Activated T-helper 9 cell treated with anti-CD3 and anti-CD28 coated beads, Interleukin-2, amount 50 U/mL, for 16 hours (primary cell): ENCODE results near the gene NBEA.

ENCODE experiments used
- DNase-seq: peaks from one replicate; pipeline ENCODE4 v3.0.0-alpha.2; 2020; ENCODE audit warnings: low read depth

Gene NBEA

GRCh38 chr13:35711909-35712308, 769.8 kb downstream of the NBEA start:
- no peak for DNase-seq

GRCh38 chr13:35712907-35713761, 771.1 kb downstream of the NBEA start:
- DNase-seq = no peak

GRCh38 chr13:35714121-35714520, 772.1 kb downstream of the NBEA start:
- no peak for DNase-seq

- DNase-seq = no peak
Observed at GRCh38 chr13:35714588-35715377, 772.7 kb downstream of the NBEA start.

DNA sequence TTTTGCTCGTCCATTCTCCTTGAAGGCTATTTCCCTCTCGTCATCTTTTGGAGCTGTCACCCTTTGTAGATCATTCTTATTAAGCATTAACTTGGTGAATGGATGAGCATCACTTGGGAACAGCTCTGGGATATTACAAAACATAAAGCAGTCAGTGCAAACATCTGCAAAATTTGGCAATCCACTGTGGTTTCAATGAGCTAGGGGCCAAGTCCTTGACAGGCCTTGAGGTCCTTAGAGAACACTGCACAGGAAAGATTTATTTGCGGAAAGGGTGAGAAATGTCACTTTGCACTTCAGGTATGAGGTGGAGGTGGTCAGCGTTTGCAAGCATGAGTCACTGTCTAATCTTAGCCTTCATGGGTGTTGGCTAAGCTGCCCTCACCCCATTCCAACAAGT, 774.1 kb downstream of the NBEA start:
- no peak for DNase-seq

DNA sequence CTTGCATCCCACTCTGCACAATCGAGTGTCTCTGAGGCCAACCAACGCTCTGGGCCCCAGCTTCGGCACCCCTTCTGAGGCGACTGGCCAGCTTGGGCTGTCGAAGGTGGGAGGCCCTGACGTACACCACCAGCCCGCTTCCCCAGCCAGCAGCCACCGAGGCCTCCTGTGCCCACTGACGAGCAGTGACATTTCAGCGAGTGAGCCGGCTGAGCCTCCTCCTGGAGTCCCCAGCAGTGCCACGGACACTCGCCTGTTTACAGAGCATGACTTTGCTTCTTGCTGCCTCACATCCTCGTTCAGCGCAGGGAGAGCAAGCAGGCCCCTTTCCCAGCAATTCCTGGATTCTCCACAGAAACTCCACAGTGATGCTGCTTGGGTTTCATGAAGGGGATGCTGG, 774.7 kb downstream of the NBEA start:
- no peak for DNase-seq

DNA sequence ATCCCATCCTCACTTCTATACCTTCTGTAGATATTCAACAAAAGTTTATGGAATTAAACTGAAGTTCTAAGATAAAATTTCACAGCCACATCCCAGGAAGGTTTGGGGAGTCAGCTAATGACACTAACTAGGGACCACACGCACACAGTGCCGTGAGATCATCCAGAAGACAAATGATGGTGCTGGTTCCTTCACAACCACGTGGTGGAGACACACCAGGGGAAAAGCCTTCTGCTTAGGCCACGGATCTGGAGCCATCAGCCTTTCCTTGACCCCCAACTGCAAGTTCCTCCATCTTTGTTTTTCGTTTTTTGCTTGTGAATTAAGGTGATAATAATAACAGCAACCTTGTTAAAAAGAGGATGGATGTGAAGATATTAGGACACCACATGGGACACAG, 776.0 kb downstream of the NBEA start:
- DNase-seq = no peak

DNA sequence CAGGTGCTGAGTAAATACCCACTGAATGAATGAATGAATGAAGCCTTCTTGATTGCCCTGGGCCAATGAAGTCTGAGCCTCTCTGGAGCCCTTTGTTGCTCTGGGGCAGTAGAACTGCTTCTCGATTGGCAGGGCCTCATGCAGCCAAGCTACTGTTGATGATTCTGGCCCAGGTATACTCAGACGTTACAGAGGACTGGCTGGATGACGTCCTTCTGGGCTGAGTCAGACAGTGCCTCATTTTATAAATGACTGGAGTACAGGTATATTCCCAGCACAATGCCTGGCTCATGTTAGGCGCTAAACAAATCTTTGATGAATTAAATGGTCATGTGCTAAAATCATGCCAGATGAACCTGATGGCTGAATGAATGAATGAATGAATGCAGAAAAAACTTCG, 778.2 kb downstream of the NBEA start:
- no peak for DNase-seq

DNA sequence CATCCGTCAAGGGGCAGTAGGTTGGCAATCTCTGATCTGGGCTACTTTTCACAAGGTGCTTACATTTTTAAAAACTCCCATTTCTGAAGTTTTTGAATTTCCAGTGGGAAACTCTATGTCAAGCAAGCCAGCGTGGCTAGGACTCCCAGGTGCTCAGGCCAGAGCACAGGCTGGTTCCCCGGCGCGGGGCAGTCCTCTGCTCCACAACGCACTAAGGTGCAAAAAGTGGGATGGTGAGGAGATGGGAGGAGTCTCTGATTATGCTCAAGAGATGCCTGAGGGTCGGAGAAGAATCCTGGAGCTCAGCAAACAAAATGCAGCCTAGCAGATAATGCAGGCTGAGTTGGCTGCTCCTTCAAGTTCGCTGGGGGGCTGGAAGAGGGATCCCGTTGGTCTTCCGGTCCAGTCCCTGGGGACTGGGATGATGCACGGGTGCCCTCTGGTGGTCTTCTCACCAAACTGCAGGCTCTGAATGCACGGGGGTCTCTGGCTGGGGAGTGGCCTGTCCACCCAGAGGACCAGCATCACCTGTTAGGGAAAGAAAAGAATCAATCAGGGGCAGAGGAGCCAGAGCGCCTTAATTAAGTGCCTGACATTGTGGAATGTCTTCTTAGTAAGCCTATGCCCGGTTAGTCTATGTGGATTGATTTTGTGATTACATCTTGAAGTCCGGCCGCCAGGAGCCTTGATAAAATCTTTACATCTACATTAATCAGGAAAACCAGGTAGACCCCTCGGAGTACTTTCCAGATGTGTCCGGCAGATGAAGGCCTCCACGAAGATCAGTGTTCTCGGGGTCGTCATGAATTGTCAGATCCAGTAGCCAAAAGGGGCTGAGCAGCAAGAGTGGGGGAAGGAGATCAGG, 778.9 kb downstream of the NBEA start:
- no peak for DNase-seq
